Psoas muscle (tissue), 8 donors: ENCODE results near the gene S100A10. TPM values are rescaled to one million over a fixed set of nuclear protein-coding genes. Genes with fewer than 3 reads are reported as not detected.
A peak's percentile ranks its signal among the peaks of the same experiment; 100 is the strongest.

Source experiments
- ATAC-seq, 4 donors: fragments of 200-7000 bp; cut with Tn5 transposase; one replicate each; pipeline ENCODE4 v1.9.1; 2020; ENCODE audit warnings: moderate library complexity in 3 of 4, mild to moderate bottlenecking in 2 of 4
- DNase-seq, 2 donors: peaks; one replicate each; pipeline ENCODE4 v3.0.0-alpha.2; 2020
- H3K27ac ChIP-seq: fragments of 200-600 bp; one replicate; pipeline ENCODE4 v1.8.0; 2022
- H3K27me3 ChIP-seq, 3 donors: fragments of 200-600 bp in 1 of 3; one replicate each; pipeline versions ENCODE4 v1.6.1 to v1.8.0; 2013 to 2022; ENCODE audit warnings: low read length in 2 of 3, mild to moderate bottlenecking in 2 of 3, moderate library complexity in 1 of 3; ENCODE audit not compliant: insufficient read depth in 3 of 3
- H3K36me3 ChIP-seq, 2 donors: fragments of 200-600 bp in 1 of 2; one replicate each; pipeline versions ENCODE4 v1.6.1 to v1.8.0; 2013 to 2022; ENCODE audit warnings: low read depth in 1 of 2, mild to moderate bottlenecking in 1 of 2, moderate library complexity in 1 of 2; ENCODE audit not compliant: insufficient read depth in 1 of 2
- H3K4me1 ChIP-seq: fragments of 200-600 bp; one replicate; pipeline ENCODE4 v1.8.0; 2022
- H3K4me3 ChIP-seq: fragments of 200-600 bp; one replicate; pipeline ENCODE4 v1.8.0; 2022; ENCODE audit warnings: mild to moderate bottlenecking
- H3K9me3 ChIP-seq: fragments of 200-600 bp; one replicate; pipeline ENCODE4 v1.8.0; 2022
- CTCF ChIP-seq: fragments of 200-600 bp; IDR thresholded peaks from one replicate; pipeline ENCODE4 v1.8.0; 2022; ENCODE audit warnings: antibody characterized with exemption
- WGBS, 3 donors: extraction: QIAGEN DNeasy Blood & Tissue Kit; methylation state at CpG; one replicate each; pipeline versions ENCODE4 v1.1.6 to v1.1.7; 2013; 5-methylcytosine and 5-hydroxymethylcytosine counted together
- intact Hi-C, 2 donors: fragments of 100-400 bp; cut with DNase I; formaldehyde crosslinking; loops; one replicate each; pipeline versions ENCODE4 v1.11.0 to v1.14.2; 2022
- polyA plus RNA-seq, 3 donors: library from polyadenylated mRNA; stranded (reverse); fragments of 200-250 nt; gene quantifications; one replicate each; pipeline ENCODE4 v1.2.3, GENCODE V29; 2013
- total RNA-seq, 4 donors: library from RNA; stranded (reverse); fragmentation: NEBNext Ultra II Directional in 2 of 4; extraction: Animal tissue kit (Norgen Biotek cat#: 25700) in 2 of 4; gene quantifications; one replicate each; pipeline versions ENCODE4 v1.2.1 to v1.2.4, GENCODE V29; 2021 to 2023
- donor health status: healthy with polysubstance abuse.
- donor health status: DM: no; HTN: no; CAD: no; lungs with moderate emphysema.
- donor health status: Bipolar disorder and iron deficiency.
- donor health status: healthy.
- donor health status: DM: yes; HTN: yes; CAD: no.
- donor health status: DM: no; HTN: no; CAD: no.
- donor health status: DM: no; HTN: no; CAD: no.
- donor health status: DM: yes; HTN: yes; CAD: no.

Gene S100A10
- total and polyA plus RNA-seq, 7 donors, result 30.5 to 414 (median 61.6) TPM

GRCh38 chr1:151936653-151937052 lies 57.0 kb downstream of the S100A10 start:
- H3K9me3 ChIP-seq, result no peaks in the 10 kb centered on the region
- no peaks in the 10 kb centered on the region for H3K36me3 ChIP-seq
- peaks cover 0 to 3% (median 0%) of the 10 kb centered on the region in 3 donors for H3K27me3 ChIP-seq
- no peak overlapping the region for H3K27ac ChIP-seq
- DNase-seq (no peak), ATAC-seq (no peak)
- 61 to 63% (median 61%) methylated on average over 7 of the region's 7 CpGs for WGBS, 3 donors
- TF ChIP-seq CTCF, result no peak
- no peaks in the 10 kb centered on the region for H3K4me1 ChIP-seq
- no peak overlapping the region for H3K4me3 ChIP-seq
- intact Hi-C loops, result no loop called here

DNA sequence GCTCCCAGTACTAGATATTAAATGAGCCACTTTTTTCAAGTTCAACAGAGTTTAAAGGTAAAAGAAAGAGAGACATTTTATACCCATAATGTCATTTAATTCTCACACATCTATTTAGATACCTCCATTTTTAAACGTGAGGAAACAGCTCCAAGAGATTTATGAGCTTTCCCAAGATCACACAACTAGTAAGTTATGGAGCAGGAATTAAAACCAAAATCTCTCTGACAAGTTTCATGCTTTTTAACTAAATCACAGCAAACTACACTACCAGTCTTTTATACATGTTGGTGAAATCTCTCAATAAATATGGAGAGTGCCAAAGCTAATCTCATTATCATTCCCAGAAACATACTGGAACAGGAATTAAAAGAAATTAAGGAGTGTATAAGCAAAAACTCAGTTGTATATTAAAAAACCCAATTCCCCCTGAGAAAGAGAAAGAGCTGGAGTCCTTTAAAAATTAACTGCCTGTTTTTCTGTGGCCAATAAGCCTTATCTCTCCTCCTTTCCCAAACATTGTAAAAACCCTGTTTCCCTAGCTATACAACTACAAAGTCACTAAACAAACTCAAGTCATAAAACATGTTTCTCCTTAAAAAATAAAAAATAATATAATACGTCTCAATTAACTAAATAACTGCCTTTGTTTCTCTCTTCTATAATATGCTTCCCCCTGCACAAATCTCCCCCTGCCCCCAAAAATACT lies 57.6 kb downstream of the S100A10 start:
- Histone ChIP-seq H3K27me3 (peaks cover 0 to 3% (median 0%) of the 10 kb centered on the region in 3 donors), H3K27ac (no peak overlapping the region), H3K4me1 (no peaks in the 10 kb centered on the region), H3K36me3 (no peaks in the 10 kb centered on the region), H3K9me3 (no peaks in the 10 kb centered on the region), H3K4me3 (no peak overlapping the region)
- intact Hi-C loops, result loop anchor here in 1 of 2 donors (2.0 kb wide), 1 partner anchor 65 kb away; no protein-coding TSS in a partner anchor
- DNase-seq (no peak), ATAC-seq (no peak)
- no peak for TF ChIP-seq CTCF
- WGBS, 3 donors, result 56 to 64% (median 60%) methylated on average over 2 of the region's 2 CpGs

DNA sequence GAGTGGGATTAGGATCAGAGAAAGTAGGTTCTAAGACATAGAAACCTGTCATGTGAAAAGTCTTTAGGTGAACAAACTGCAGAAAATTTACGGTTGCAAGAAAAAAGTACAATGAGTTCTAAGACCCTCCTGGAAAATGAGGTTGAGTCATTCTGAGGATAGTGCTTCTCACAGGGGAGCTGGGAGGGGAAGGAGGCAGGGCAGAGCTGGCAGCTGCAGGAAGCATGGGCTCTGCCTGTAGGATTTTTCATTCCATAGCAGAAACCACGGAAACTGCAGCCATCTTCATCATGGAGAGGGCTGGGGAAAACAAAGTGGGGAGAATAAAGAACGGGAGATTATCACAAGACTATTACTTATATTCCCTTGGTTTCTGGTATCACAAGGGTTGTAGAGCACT lies 58.5 kb downstream of the S100A10 start:
- no peak for TF ChIP-seq CTCF
- 47 to 53% (median 50%) methylated on average over 3 of the region's 3 CpGs for WGBS, 3 donors
- H3K4me3 ChIP-seq, result no peak overlapping the region

DNA sequence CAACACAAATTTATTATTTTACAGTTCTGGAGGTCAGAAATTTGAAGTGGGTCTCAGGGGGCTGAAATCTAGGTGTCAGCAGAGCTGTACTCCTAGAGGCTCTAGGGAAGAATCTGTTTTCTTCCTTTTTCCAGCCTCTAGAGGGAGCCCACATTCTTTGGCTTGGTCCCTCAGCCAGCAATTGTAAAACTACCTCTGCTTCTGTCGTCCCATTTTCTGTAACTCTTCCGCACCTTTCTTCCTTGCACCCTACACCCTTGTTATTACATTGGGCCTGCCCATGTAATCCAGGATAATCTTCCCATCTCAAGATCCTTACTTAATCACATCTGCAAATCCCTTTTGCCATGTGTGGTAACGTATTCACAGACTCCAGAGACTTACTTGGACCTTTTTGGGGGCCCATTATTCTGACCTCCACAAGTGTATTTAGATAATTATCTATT lies 59.6 kb downstream of the S100A10 start:
- peak; percentile 79 for TF ChIP-seq CTCF

More for the DNA sequence above, 58.5 kb downstream of the S100A10 start:
- Histone ChIP-seq H3K9me3 (no peaks in the 10 kb centered on the region), H3K36me3 (no peaks in the 10 kb centered on the region), H3K27me3 (peaks cover 0 to 3% (median 0%) of the 10 kb centered on the region in 3 donors), H3K4me1 (no peaks in the 10 kb centered on the region), H3K27ac (no peak overlapping the region)
- ATAC-seq, result no peak
- intact Hi-C loops, result loop anchor here in 1 of 2 donors (2.0 kb wide), 1 partner anchor 66 kb away; no protein-coding TSS in a partner anchor
- no peak for DNase-seq

More for the DNA sequence above, 59.6 kb downstream of the S100A10 start:
- intact Hi-C loops, result loop anchor here (2.0 to 5.0 kb wide), 2 partner anchors 58 to 67 kb away; partner anchors contain the start of gene S100A10 (in 1 of the 2)
- ATAC-seq, result peak; percentile 70 to 80 (median 78)
- no peak for DNase-seq
- Histone ChIP-seq H3K4me1 (no peaks in the 10 kb centered on the region), H3K9me3 (no peaks in the 10 kb centered on the region), H3K27ac (no peak overlapping the region), H3K27me3 (peaks cover 0 to 3% (median 0%) of the 10 kb centered on the region in 3 donors), H3K4me3 (no peak overlapping the region), H3K36me3 (no peaks in the 10 kb centered on the region)
- 22 to 36% (median 23%) methylated on average over 3 of the region's 3 CpGs for WGBS, 3 donors

Other genes starting within 250 kb of the S100A10 start
- 10 to 100 TPM; 63.5 to 95.4 (median 71.3) TPM for gene MRPL9, start 230.4 kb downstream of the S100A10 start, total RNA-seq
- gene MRPL9, start 230.4 kb downstream of the S100A10 start, polyA plus RNA-seq, result 100 to 1,000 TPM in 2 of 3 donors, 10 to 100 TPM in 1; 73.3 to 132 (median 111) TPM
- 10 to 100 TPM in 1 of 4 donors, 1 to 10 TPM in 3; 4.1 to 12.1 (median 5.8) TPM for gene TDRKH, start 203.4 kb downstream of the S100A10 start, total RNA-seq
- 1 to 10 TPM; 2.4 to 8.1 (median 3.6) TPM for gene TDRKH, start 203.4 kb downstream of the S100A10 start, polyA plus RNA-seq
- gene LINGO4, start 188.4 kb downstream of the S100A10 start, total RNA-seq, result 10 to 100 TPM in 1 of 4 donors, 1 to 10 TPM in 3; 3.6 to 18.2 (median 6.9) TPM
- 1 to 10 TPM in 2 of 3 donors, under 1 TPM in 1; 0.36 to 4.6 (median 3.6) TPM for gene LINGO4, start 188.4 kb downstream of the S100A10 start, polyA plus RNA-seq
- 100 to 1,000 TPM in 1 of 4 donors, 10 to 100 TPM in 3; 35.0 to 109 (median 67.7) TPM for gene RORC, start 162.1 kb downstream of the S100A10 start, total RNA-seq
- 10 to 100 TPM in 2 of 3 donors, 1 to 10 TPM in 1; 3.5 to 89.2 (median 62.9) TPM for gene RORC, start 162.1 kb downstream of the S100A10 start, polyA plus RNA-seq
- under 1 TPM in 1 of 4 donors, not detected in 3; 0.47 TPM for gene C2CD4D, start 154.0 kb downstream of the S100A10 start, total RNA-seq
- gene C2CD4D, start 154.0 kb downstream of the S100A10 start, polyA plus RNA-seq, result not detected
- not detected for gene THEM5, start 140.1 kb downstream of the S100A10 start, total RNA-seq
- gene THEM5, start 140.1 kb downstream of the S100A10 start, polyA plus RNA-seq, result not detected
- 10 to 100 TPM; 10.1 to 20.4 (median 13.7) TPM for gene THEM4, start 84.3 kb downstream of the S100A10 start, total RNA-seq
- gene THEM4, start 84.3 kb downstream of the S100A10 start, polyA plus RNA-seq, result 10 to 100 TPM; 12.3 to 20.2 (median 16.0) TPM
- 10 to 100 TPM; 36.7 to 68.5 (median 47.1) TPM for gene S100A11, start 43.1 kb upstream of the S100A10 start, total RNA-seq
- gene S100A11, start 43.1 kb upstream of the S100A10 start, polyA plus RNA-seq, result 100 to 1,000 TPM in 1 of 3 donors, 10 to 100 TPM in 2; 61.2 to 500 (median 96.1) TPM
- not detected for gene TCHHL1, start 95.2 kb upstream of the S100A10 start, total RNA-seq
- gene TCHHL1, start 95.2 kb upstream of the S100A10 start, polyA plus RNA-seq, result not detected
- under 1 TPM in 2 of 4 donors, not detected in 2; 0.04 TPM for gene TCHH, start 121.6 kb upstream of the S100A10 start, total RNA-seq
- under 1 TPM in 2 of 3 donors, not detected in 1; 0.01 to 0.03 TPM for gene TCHH, start 121.6 kb upstream of the S100A10 start, polyA plus RNA-seq
- gene RPTN, start 165.4 kb upstream of the S100A10 start, total RNA-seq, result not detected
- not detected for gene RPTN, start 165.4 kb upstream of the S100A10 start, polyA plus RNA-seq
- not detected for gene HRNR, start 230.3 kb upstream of the S100A10 start, total RNA-seq
- gene HRNR, start 230.3 kb upstream of the S100A10 start, polyA plus RNA-seq, result not detected